NCI-H2196 (cell line): ENCODE data around the gene MMEL1.
A peak's percentile ranks its signal among the peaks of the same experiment; 100 is the strongest.

Source experiments
- DNase-seq: peaks from one replicate; lab custom pipeline; 2025; ENCODE audit not compliant: unreplicated experiment; lab: John Stamatoyannopoulos, UW

The MMEL1 gene

DNA sequence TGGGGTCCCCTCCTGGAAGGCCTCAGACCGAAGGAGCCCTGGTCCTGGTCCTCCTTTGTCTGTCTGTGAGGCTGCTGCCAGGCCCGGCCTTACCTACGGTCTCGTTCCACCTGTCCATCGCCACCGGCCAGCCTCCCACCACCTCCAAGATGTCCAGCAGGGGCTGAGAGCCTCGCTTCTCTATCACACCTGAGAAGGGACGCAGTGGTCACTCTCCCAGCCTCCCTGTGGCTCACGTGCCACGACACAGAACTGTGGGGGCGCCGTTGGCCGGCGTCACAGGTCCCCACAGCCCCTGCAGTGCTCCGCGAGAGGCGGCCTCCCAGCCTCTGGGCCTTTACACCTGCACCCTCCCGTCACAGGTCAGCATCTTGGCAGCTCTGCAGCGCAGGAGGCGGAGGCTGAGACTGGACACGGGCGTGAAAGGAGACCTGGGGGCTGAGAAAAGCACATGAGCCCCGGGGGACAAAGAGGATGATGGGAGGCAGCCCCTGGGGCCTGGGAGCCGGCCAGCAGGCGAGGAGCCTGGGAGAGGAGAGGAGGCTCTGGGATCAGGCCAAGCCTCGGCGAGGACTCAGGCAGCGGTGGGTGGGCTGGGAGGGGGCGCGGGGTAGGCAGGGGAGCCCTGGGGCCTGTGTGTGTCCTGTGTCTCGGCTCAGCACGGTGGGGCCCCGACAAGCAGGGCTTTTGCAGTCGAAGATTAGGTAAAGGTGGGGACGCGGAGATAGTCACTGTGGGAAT lies 25.8 kb downstream of the MMEL1 start:
- DNase-seq, result no peak

DNA sequence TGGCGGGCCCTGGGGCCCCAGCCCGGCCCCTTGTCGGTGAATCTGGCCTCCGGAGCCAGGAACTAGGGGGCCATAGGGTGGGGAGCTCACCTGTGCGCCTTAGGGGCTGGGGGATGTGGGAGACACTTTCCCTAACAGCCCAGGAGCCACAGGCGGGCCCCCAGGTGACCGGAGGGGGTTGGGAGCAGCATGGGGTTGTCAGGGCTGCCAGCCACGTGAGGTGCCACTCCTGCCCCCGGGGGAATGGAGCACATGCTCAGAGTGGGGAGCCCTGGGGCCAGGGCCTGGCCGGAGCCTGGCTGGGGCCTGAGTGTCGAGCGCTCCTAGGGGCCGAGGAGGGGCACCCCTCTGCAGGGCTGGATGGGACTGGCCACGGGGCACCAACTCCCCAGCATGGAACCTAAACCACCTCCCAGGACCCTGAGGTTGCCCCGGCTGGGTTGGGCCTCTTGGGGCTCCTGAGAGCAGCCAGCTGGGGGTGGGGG lies 26.4 kb downstream of the MMEL1 start:
- DNase-seq, result no peak

DNA sequence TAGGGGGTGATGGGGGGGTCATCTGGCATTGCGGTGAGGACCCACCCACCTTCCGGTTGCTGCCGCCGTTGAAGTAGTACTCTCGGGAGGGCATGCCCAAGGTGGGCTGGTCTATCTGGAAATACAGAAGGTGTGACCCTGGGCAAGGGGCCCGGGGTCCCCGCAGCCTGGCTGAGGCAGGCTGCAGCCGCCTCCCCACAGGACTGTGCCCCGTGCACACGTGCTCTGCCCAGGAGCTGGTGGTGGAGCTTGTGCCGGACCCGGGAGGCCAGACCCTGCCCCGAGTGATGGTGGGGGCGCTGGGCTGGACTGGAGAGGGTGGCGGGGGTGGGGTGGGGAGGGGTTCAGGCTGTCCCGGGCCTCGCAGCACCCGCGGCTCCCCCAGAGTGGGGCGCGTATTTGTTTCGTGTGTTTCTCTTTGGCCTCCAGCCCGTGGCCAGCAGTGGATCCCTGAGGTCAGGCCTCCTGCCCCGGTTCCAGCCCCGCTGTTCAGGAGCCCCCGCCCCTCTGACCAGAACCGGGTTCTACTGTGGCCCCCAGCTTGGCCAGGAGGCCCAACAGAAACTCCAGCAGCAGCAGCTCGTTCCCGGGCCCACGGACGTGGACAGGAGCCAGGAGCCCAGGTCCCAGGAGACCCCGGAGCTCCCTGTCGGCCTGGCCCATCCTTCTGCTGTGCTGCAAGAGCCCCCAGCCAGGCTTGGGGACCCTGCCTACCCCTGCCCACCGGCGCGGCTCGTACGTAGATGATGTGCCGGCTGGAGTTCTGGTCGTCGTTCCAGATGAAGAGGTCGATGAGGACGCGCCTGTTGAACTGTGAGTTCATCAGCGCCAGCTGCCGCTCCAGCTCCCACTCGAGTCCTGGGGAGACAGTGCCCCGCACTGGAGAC lies 27.1 kb downstream of the MMEL1 start:
- no peak for DNase-seq

DNA sequence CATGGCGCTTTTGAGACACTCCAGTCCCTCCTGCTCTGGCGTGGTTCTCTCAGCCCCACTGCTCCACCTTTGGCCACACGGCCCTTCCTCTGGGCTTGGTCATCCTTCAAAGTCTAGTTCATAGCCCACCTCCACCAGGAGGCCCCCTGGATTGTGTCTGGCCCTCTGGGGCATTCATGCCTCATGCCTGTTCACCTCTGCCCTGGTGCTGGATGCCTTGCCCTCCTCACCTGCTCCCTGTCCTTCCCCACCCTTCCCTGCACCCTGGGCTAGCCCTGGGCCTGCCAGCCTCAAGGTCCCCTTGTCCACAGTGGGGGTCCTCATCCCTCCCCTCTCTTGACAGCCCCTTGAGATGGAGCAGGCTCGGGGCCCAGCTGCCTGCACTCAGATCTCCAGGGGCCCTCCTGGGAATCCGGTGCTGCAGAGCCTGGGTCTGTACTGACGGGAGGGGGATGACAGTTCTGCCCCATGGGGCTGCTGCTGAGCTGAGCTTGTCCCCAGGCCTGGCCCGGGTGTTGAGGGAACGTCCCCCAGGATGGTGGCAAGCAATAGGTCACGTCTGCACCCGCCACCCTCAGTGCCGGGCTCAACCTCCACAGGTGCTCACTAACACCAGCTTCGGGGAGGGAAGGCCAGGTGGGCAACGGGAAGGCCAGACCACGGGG lies 27.8 kb downstream of the MMEL1 start:
- DNase-seq, result no peak

DNA sequence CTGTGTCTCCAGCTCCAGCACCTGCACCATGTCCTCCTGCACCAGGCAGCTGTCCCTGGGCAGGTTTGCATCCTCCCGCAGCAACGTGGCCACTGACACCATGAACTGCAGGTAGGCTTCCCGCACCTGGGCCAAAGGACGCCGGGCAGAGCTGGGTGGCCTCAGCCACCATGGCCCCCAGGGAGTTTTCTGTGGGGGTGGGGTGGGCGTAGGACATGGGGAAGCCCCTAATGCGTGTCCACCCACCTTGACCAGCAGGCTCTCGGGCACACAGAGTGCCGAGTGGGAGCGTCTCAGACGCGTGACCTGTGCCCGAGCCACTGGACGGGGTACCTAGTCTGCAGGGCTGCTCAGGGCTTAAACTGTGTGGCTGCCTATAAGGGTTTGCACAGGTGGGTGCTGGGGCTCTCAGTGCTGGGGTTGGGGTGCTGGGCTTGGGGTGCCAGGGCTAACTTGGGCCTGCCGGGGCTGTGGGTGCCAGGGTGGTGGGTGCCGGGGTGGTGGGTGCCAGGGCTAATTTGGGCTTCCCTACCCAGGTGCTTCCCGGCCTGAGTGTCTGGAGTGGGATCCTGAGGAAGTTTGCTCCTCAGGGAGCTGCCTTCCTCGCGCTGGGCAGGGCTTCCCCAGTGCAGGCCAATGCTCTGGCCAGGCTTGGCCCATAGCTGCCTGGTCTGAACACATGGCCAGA lies 28.5 kb downstream of the MMEL1 start:
- no peak for DNase-seq

DNA sequence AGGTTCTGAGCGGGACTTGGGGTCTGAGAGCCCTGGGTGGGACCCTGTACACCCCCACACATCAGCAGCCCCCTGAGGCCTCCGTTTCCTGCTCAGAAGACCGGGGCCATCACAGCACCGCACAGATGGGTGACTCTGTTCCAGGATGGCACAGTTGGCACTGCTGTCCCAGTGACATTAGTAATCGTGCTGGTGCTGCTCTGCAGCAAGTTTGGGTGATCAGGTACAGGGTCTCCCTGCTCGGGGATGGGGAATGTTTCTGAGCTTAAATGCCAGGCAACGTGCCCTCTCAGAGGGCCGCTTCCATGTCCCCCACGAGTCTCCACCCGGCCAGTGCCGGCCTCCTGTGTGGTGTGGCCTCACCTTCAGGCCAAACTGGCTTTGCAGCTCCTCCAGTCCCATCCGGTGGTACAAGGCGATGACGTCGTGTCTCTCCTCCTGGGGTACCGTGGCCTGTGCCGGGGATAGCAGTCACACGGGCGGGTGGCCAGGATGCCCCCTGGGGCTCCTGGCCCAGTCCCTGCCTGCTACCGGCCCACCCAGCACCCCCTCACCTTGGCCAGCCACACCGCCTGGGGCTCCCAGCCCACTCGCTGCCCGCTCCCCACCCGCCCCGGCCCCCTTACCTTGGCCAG lies 29.2 kb downstream of the MMEL1 start:
- no peak for DNase-seq

DNA sequence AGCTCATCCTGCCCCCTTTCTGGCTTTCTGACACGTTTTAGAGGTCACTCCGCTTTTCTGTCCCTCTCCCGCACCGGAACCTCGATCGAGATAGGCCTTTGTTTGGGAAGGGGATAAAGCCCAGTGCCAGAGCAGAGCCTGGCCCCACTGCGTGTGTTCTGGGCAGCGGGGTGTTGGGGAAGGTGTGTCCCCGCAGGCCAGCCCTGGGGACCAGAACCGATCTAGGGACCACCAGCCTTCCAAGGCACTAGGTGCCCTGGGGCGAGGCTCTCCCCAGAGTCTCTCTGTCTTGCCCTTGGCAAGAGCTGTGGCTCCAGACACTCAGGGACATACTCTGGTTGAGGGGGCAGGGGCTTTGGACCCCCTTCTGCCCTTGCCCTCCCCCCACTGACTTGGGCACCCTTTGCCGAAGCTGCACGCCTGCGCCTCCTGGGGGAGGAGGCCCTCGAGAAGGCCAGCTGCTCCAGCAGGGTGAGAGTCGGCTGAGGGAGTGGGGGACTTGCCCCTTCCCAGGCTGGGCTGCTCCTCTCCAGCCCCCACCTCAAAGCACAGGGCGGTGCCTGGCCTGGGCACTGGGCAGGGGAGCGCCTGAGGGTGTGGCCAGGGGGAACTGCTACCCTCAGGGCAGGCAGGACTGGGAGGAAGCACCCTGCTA lies 29.8 kb downstream of the MMEL1 start:
- no peak for DNase-seq

DNA sequence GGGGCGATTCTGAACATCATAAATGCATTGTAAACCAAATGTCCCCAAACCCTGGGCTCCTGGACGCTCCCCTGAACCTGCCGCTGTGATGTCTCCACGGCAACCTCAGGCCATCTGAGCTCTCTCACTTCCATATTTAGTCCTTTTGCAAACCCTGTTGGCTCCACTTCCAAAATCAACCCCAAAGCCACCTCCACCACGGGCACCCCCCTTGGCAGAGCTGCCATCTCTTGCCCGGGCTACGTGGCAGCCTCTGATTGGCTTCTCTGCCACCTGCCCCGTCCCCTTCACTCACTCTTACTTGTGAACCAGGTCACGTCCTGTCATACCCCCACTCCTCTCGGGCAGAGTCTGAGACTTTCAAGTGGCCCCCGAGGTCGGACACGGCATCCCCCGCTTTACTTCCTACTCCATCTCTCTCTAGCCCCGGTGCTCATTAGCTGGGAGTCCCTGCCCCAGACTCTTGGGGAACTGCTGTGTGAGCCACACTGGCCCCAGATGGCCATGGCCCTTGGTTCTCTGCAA lies 30.4 kb downstream of the MMEL1 start:
- DNase-seq, result no peak

DNA sequence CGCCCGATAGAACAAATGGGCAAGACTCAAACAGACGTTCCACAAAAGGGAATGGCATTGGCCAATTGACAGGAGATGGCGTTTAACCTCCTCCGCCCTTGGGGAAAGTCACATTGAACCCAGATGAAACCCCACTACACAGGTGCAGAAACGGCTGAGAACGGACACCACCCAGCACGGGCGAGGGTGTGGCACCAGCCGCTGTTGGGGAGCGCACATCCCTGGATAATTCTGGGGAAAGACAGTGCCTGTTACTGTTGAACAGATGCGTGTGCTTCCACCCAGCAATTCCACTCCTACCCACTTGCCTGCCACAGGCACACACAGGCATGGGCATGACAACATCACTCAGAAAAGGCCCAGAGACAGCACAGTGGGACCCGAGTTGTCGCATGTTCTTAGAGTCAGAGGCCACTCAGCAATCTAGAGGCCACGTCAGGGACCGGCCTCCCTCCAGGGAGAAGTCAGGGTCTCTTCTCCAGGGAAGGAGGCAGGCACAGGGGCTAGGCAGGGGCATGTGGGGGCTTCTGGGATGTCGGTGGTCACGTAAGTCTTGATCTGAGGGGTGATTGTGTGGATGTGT lies 31.0 kb downstream of the MMEL1 start:
- DNase-seq, result no peak

DNA sequence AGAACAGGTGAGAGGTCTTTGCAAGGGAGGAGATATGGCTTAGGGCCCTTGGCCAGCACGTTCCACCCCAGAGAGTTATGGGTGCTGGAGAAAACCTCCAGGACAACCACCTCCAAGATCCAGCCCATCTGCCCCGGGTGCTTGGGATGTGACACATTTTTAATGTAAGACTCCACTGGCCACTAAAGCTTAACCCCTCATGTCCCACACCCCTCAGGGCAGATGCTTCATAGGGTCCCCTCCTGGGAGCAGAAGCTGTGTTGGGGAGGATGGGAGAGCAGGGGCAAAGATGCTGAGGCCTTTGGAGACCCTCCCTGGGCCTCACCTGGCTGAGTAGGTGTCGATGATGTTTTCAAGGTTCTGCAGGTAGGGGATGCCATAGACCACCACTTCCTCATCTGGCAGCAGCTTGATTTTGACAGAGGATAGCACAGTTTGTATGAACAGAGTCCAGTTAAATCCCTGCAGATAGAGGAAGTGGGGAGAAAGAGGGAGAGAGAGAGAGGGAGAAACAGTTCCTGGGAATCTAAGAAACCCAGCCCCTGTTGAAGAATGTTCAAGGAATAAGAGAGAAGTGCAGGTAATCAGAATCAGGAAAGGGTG lies 34.4 kb downstream of the MMEL1 start:
- no peak for DNase-seq

DNA sequence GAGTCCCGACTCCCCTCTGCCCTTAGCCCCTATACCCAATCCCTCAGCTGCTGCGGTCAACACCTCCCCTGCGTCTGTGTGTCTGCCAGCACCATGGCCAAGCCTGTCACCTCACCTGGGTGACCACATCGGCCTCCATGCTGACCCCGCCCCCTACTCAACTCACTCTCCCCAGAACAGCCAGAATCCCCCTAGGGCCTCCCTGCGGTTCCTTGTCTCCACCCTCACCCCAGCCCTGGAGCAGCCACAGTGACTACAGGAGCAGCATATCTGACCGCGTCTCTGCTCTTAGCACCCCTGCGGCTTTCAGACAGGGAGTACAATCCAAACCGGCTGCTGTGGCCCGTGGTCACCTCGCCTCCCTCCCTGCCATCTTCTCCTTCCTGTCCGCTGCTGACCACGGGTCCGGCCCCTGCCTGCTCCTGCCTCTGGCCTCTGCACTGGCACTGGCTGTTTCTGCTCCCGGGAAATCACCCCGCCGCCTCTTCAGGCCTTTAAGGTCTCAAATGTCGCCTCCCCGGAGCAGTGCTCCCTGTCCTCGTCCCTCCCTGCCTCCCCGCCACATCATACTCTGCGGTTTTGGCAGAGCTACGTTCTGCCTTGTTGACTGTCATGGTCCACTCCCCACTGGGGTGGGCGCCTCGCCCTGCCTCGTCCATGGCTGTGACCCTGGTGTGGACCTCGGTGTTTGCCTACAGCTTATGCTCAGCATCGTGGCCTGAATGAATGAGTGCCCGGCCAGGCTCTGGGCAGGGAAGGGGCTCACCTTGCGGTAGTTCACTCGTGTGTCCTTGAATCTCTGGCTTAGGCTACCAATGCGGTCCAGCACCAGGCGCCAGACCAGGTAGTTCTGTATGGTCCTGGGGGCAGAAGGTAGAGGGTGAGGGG lies 35.1 kb downstream of the MMEL1 start:
- no peak for DNase-seq

DNA sequence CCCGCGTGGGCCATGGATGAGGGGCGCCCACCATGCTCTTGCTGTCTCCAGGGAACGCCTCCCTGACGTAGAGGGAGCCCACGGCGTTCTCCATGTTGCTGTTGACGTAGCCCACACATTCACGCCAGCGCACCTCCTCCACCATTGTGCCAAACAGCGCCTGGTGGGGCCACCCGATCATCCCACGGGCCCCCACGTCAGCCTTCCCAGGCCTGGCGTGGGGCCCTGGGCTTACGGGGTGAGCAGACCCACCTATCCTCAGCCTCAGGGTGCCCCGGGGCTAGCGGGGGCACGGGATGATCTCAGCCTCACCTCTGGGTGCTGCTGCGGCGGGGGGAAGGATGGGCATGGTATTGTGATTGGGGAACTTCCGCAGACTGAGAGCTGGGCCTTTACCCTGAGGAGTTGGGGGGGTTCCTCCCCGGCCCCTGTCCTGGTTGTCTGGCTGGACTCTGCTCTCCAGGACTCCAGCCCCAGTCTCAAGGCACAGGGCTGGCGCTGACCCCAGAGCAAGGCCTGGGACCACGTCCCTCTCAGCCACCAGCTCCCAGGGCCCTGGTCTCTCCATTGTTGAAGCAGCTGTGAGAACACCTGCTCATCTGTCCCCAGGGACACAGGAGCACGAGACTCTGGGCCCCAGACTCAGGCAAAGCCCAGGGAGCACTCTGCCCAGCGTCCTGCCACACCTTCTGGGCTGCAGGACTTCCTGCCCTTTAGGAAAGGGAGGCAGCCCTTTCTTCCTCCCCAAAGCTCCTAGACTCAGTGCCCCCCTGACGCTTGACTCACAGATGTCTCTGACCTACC lies 36.1 kb downstream of the MMEL1 start:
- no peak for DNase-seq

DNA sequence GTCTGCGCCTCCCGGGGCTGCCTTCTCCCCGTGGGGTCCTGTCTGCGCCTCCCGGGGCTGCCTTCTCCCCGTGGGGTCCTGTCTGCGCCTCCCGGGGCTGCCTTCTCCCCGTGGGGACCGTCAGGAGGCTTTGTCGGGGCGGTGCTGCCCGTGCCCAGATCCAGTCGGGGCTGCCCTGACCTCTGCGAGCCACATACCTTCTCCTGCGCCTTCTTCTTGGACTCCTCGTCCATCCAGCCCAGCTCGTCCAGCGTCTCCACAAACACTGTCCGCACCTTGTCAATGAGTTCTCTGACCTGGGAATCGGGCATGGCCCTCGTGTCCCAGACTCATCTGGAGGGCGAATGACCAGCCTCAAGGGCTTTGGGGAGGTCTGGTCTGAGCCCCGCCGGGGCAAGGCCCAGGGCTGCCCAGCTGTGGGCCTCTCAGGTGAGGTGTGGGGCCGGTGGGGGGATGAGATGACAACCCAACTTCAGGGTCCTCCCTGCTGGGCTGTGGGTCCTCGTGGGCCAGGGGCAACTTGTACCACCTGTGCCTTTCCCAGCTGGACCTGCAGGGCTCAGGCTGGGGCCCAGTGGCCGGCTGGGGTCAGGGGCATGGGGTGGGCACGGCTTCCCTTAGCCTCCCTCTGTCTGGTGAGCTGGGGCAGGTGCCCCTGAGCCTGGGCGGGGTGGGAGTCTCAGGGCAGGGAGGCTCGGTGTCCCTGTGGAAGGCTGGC lies 36.8 kb downstream of the MMEL1 start:
- no peak for DNase-seq

DNA sequence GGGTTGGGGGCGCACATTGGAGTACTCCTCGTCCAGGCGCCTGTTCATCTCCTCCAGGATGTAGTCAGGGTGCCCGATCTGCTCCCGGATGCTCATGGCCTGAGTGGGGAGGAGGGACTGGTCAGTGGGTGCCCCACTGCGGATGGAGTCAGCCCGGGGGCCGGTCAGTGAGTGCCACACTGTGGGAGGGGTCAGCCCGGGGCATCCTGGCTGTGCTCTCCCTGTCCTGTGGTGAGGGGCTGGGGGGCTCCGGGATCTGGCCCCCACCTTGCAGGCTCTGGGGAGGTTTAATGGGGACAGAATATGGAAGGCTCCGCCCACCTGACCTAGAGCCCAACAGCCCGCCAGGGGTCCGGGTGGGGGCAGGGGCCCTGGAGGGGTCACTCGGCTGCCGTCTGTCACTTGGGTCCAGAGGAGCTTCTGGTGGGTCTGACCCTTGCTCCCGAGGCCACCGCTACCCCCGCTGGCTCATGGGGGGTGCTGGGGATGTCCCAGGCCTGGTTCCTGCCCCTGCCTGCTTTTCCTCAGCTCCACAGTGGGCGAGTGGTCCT lies 37.5 kb downstream of the MMEL1 start:
- DNase-seq, result no peak

DNA sequence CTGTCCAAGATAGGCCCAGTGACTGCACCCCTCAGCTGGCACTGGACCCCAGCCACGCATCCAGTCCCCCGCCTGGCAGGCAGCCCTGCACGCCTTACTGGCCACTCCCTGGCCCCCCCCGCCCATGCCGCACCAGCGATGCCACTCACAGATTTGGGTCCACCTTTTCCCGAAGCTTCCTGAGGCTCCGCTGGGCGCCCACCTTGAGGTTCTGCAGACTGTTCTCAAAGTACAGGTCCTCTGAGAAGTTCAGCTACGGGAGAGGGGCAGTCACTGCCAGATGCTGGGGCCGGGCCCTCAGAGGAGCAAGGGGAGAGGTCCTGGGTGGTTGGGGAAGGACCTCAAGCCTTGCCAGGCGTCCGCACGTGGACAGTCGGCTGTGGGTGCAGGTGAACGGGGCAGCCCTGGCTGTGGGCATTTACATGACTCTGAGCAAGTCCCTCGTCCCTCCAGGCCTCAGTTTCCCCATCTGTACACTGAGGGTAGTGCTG lies 38.1 kb downstream of the MMEL1 start:
- no peak for DNase-seq

DNA sequence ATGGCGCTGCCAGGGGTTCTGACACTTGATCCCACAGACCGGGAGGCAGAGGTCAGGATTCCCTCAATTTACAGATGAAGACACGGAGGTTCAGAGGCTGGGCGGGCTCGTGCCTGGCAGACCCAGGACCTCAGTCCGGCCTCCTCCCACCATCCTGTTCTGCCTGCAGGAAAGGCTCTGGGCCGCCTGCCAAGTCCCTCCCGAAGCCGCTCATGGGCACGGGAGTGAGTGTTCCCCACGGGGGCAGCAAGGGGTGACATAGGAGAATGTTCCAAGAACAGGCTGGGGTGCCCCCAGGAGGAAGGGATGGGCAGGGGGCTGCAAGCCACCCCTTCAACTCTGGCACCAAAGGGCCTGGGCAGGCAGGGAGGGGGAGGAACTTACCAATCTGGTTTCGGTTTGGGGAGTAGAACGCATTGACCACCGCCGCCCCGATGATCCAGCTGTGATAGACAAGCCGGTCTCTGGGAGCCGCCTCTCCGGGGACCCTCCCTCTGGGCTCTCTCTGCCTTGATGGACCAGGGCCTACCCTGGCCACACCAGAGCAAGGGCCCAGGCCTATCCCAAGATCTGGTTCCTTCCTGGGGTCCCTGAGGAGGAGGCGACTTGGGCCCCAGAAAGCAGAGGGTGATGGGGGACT lies 38.7 kb downstream of the MMEL1 start:
- peak; percentile 31 for DNase-seq
